Natural killer cell (primary cell): ENCODE results near the gene KPNB1. TPM values are rescaled to one million over a fixed set of nuclear protein-coding genes. Genes with fewer than 3 reads are reported as not detected.

ENCODE experiments used
- ATAC-seq, 3 donors: fragments of 150-1000 bp in 2 of 3; fragments of 200-7000 bp in 1 of 3; cut with Tn5 transposase; 1 replicate in 1 of 3; 2 replicates in 2 of 3; pipeline ENCODE4 v1.10.0; 2021; ENCODE audit warnings: mild to moderate bottlenecking in 2 of 3, moderate library complexity in 2 of 3
- DNase-seq, 2 donors: peaks; one replicate each; pipeline versions ENCODE4 v3.0.0 to v3.0.0-alpha.2; 2013 to 2021; ENCODE audit warnings: mixed read lengths in 1 of 2
- H3K27ac ChIP-seq: one replicate; pipeline ENCODE4 v1.5.1; 2013; ENCODE audit warnings: mild to moderate bottlenecking, low read length
- H3K27me3 ChIP-seq: one replicate; pipeline ENCODE4 v1.6.1; 2013; ENCODE audit warnings: low read length; ENCODE audit not compliant: control insufficient read depth, insufficient read depth
- H3K36me3 ChIP-seq: one replicate; pipeline ENCODE4 v1.6.1; 2013; ENCODE audit warnings: low read length; ENCODE audit not compliant: control insufficient read depth, insufficient read depth
- H3K4me1 ChIP-seq: one replicate; pipeline ENCODE4 v1.6.1; 2013; ENCODE audit warnings: low read length; ENCODE audit not compliant: control insufficient read depth, insufficient read depth
- H3K4me3 ChIP-seq: one replicate; pipeline ENCODE4 v1.5.1; 2013; ENCODE audit warnings: low read length
- H3K9me3 ChIP-seq: one replicate; pipeline ENCODE4 v1.6.1; 2013; ENCODE audit warnings: low read length; ENCODE audit not compliant: control insufficient read depth, insufficient read depth
- H3K27ac Mint-ChIP-seq, 2 donors: one replicate each; pipeline ENCODE4 v1.8.0; 2022; ENCODE audit warnings: mild to moderate bottlenecking in 2 of 2, mixed read lengths in 2 of 2, moderate library complexity in 1 of 2
- H3K27me3 Mint-ChIP-seq, 2 donors: one replicate each; pipeline ENCODE4 v1.8.0; 2022; ENCODE audit warnings: low read depth in 2 of 2, mixed read lengths in 2 of 2
- H3K36me3 Mint-ChIP-seq: one replicate; pipeline ENCODE4 v1.8.0; 2022; ENCODE audit warnings: mixed read lengths
- H3K4me1 Mint-ChIP-seq, 2 donors: one replicate each; pipeline ENCODE4 v1.8.0; 2022; ENCODE audit warnings: mixed read lengths in 2 of 2
- H3K4me3 Mint-ChIP-seq: one replicate; pipeline ENCODE4 v1.8.0; 2022; ENCODE audit warnings: mild to moderate bottlenecking, moderate library complexity, mixed read lengths
- H3K9me3 Mint-ChIP-seq, 2 donors: one replicate each; pipeline ENCODE4 v1.8.0; 2022; ENCODE audit warnings: mixed read lengths in 2 of 2
- CTCF ChIP-seq: fragments of 200-600 bp; IDR thresholded peaks from one replicate; pipeline ENCODE4 v1.8.0; 2022; ENCODE audit warnings: antibody characterized with exemption
- WGBS: methylation state at CpG from one replicate; pipeline ENCODE4 v1.1.7; 2013; ENCODE audit warnings: missing lambda C conversion rate; ENCODE audit not compliant: insufficient coverage; 5-methylcytosine and 5-hydroxymethylcytosine counted together
- intact Hi-C: fragments of 100-400 bp; cut with micrococcal nuclease; formaldehyde crosslinking; loops from one replicate; pipeline ENCODE4 v1.14.2; 2022
- total RNA-seq, 4 donors: library from RNA; stranded (reverse); fragments of 120-200 nt in 1 of 4; gene quantifications; one replicate each; pipeline versions ENCODE4 v1.2.3 to v1.2.4, GENCODE V29; 2013 to 2022

KPNB1 gene
- total RNA-seq, 3 donors from 2014 or later (not counting 1 experiment from before 2014, with no cell fraction given), result 236 to 273 (median 259) TPM

GRCh38 chr17:47692137-47692894, 42.6 kb downstream of the KPNB1 start:
- intact Hi-C loops, result no loop called here
- H3K27ac Mint-ChIP-seq, result peak overlapping the region; percentile 87 to 98
- H3K4me3 Mint-ChIP-seq, result peak overlapping the region; percentile 98
- Histone ChIP-seq H3K36me3 (peaks cover 3% of the 10 kb centered on the region), H3K4me1 (peaks cover 43% of the 10 kb centered on the region), H3K4me3 (no peak overlapping the region), H3K27me3 (no peaks in the 10 kb centered on the region), H3K27ac (peak overlapping the region; percentile 45), H3K9me3 (no peaks in the 10 kb centered on the region)
- no peak for ATAC-seq
- no peaks in the 10 kb centered on the region for H3K9me3 Mint-ChIP-seq
- WGBS, result 58% methylated on average over 2 of the region's 2 CpGs
- DNase-seq, result no peak
- H3K27me3 Mint-ChIP-seq, result no peaks in the 10 kb centered on the region
- H3K36me3 Mint-ChIP-seq, result no peaks in the 10 kb centered on the region
- H3K4me1 Mint-ChIP-seq, result peaks cover 34 to 47% of the 10 kb centered on the region in 2 donors
- no peak for TF ChIP-seq CTCF

- intact Hi-C loops, result no loop called here
- Mint-ChIP-seq H3K9me3 (no peaks in the 10 kb centered on the region), H3K36me3 (no peaks in the 10 kb centered on the region), H3K4me1 (peaks cover 37 to 52% of the 10 kb centered on the region in 2 donors), H3K4me3 (peak overlapping the region; percentile 98), H3K27me3 (no peaks in the 10 kb centered on the region), H3K27ac (peak overlapping the region; percentile 87 to 98)
- Histone ChIP-seq H3K27me3 (no peaks in the 10 kb centered on the region), H3K9me3 (no peaks in the 10 kb centered on the region), H3K27ac (peak overlapping the region; percentile 45), H3K4me1 (peaks cover 51% of the 10 kb centered on the region), H3K4me3 (peak overlapping the region; percentile 43), H3K36me3 (peaks cover 3% of the 10 kb centered on the region)
- ATAC-seq (no peak), DNase-seq (peak in 1 of 2 donors; percentile 28)
- WGBS, result 27% methylated on average over 9 of the region's 10 CpGs
- TF ChIP-seq CTCF, result no peak
These were observed 43.4 kb downstream of the KPNB1 start for GRCh38 chr17:47692895-47693730.

DNA sequence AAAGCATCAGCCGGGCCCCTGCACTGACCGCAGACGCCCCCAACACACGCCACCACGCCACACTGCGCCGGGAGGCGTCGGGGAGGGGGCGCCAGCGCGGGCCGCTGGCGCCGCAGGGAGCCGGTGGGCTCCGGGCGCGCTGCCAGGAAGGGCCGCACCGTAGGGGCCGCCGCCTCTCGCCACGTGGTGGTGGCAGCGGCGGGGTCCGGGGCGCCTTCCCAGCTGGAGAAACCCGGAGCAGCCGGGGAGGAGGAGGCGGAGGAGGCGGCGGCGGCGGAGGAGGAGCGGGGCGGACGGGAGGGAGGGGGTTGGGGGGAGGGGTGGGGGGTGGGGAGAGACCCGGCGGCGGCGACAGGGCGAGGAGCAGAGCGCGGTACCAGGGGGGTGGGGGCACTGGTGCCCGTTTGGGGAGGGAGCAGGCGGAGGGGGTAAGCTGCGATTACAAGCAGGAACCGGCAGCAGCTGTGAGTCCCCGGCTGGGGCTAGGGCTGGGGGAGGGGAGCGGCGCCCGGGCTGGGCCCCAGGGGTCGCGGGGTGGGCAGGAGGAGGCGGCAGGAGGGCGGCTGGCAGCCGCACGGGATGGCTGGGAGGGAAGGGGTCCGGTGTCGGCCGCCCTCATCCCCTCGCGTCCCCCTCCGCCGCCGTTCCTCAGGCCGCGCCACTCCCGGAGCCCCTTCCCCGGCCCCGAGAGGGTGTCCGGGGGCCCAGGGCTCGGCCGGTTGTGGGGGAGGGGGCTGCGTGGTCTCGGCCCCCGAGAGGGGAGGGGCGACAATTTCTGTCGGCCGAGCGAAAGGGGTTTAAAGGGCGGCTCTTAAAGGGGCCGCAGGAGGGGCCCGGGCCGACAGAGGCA, 44.2 kb downstream of the KPNB1 start, which contains the start of gene TBKBP1:
TSS of gene TBKBP1 (plus strand) at position 431 of the 850 bp plus-strand sequence. CDS start 1,952 bp downstream, outside the sequence.
- ATAC-seq (peak; percentile 48 to 69 (median 60)), DNase-seq (peak in 1 of 2 donors; percentile 76)
- H3K4me3 ChIP-seq, result peak within 1 kb of the TSS; percentile 65
- Mint-ChIP-seq H3K4me1 (peaks cover 46 to 61% of the 10 kb centered on the region in 2 donors), H3K4me3 (peak within 1 kb of the TSS; percentile 98), H3K27ac (peak within 1 kb of the TSS; percentile 87 to 98), H3K9me3 (no peaks in the 10 kb centered on the region), H3K27me3 (no peaks in the 10 kb centered on the region), H3K36me3 (no peaks in the 10 kb centered on the region)
- H3K36me3 ChIP-seq, result peaks cover 6% of the 10 kb centered on the region
- WGBS, result 0% methylated on average over 77 of the region's 87 CpGs
- H3K4me1 ChIP-seq, result peaks cover 59% of the 10 kb centered on the region
- TF ChIP-seq CTCF, result no peak
- intact Hi-C loops, result no loop called here
- no peaks in the 10 kb centered on the region for H3K27me3 ChIP-seq
- peak within 1 kb of the TSS; percentile 72 for H3K27ac ChIP-seq
- H3K9me3 ChIP-seq, result no peaks in the 10 kb centered on the region
